KBM-7 (cell line): ENCODE results near the gene DYNLRB1.
"Not testable (repeated sequence)": the region's sequence is repeated elsewhere in the genome, so short reads cannot be mapped to it uniquely, and the experiment has no call there.

Source experiments
- DNase-seq: peaks from one replicate; pipeline ENCODE4 v3.0.0-alpha.2; 2015
- in situ Hi-C: fragments of 300-500 bp; cut with MboI; formaldehyde crosslinking; loops from 2 replicates; pipeline ENCODE4 v1.14.3; 2020; ENCODE audit warnings: low sequenced_read_pairs, low pct_unique_long_range_greater_than_20kb, mixed read lengths

The DYNLRB1 gene

DNA sequence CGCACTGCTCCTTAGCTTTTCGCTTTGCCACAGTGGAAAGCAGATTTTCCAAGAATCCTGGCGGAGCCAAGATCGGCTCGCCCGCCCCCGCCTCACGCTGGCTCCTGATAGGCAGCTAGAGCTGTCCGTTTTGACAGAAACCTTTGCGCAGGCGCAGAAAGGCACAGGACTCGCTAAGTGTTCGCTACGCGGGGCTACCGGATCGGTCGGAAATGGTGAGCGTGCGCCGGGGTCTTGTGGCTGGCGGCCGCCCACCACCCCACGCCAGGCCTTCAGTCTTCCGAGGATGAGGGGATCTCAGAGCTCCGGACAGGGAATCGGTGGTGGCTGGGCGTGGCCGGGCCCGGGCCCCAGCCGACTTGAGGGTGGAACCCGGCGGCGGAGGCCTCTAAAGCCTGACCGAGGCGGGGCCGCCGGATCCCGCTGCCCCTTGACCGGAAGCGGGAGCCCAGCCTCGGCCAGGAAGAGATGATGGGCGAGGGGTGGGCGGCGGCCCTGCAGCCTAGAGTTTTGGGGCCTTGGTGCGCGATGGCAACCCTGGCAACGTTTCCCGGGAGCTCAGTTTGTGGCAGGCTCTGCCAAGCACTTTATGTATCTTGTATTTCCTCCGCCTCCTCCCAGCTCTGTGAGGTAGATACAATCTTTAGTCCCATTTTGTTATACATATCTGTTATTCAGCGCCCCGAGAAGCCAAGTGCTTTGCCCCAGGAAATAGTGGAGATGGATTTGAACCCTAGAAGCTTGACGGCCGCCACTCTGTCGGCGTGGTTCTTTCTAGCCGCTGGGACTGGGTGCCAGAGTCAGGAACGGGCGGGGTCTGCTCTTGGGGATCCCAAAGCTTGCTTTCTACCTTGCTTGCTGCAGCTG, at the start of gene DYNLRB1:
TSS of gene DYNLRB1 (plus strand) at position 176 of the 867 bp plus-strand sequence. CDS start at position 213, 37 bp downstream.
- in situ Hi-C loops, result loop anchor here (25.0 kb wide), 1 partner anchor 204 kb away; the partner anchor contains the start of gene AHCY
- peak; percentile 90 for DNase-seq

DNA sequence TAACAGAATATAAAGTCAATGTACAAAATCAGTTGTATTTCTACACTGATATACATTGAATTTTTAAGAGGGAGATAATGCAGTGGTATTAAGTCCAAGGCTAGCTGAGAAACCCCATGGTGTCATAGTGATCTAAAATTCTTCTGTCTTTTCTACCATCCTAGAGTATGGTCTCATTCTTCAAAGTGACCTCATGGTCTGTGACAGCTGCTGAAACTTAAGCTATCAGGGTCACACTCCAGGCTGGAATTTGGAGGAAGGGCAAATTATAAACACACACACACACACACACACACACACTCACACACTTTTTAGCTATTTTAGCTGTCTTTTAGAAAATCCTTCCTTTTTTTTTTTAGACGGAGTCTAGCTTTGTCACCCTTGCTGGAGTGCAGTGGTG, 47.3 kb upstream of the DYNLRB1 start:
- no peak for DNase-seq
- in situ Hi-C loops, result no loop called here

DNA sequence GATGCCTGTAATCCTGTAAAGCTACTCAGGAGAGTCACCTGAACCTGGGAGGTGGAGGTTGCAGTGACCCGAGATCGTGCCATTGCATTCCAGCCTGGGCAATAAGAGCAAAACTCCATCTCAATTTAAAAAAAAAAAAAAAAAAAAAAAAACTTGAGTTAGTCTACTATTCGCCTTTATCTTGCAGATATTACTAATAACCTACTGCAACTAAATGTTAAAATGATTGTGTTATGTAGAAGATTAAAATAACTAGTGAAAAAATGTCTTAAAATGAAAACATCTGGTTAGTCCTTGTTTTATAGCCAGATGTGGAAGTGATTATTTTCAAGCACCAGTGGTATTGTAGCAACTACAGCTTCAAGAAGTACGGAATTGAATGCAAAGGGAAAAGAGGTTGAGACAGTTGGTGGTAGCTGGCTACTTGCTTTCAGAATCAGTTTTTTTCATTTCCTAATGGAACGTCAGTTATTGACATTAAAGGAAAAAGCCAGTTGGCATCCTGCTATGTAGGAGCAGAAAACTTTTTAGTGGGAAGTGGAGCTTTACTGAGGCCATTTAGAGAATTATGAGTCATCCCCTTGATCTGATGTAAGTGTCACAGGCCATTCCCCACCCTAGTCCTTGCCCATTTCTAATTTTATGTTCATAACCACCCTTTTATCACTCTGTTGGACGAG, 43.8 kb upstream of the DYNLRB1 start:
- no peak for DNase-seq
- in situ Hi-C loops, result no loop called here

DNA sequence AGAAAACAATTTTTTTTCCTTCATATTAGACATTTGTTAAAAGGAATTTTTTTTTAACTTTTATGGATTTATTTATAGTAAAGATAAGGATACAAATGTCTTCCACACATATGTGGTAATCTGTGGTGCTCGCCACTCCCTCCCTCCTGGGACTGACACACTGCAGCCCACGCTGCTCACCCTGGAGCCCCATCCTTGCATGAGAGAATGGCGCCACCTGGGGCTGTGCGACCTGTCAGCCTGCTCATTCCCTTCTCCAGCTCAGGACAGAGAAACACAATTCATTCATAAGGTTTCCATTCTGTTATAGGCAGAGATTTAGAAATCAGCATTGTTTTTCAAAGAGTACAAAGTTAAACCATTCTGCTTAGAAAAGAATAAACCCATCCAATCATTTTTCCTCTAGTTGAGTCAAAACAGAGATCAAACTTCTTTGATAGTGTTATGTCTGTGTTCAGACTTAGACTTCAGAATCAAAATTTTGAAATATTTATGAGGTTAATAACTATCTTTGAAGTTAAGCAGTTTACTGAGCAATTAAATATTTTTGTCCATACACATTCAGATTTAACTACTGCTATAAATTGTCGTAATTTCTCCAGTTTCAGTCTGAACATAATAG, 42.8 kb upstream of the DYNLRB1 start:
- in situ Hi-C loops, result no loop called here
- DNase-seq, result peak; percentile 53

DNA sequence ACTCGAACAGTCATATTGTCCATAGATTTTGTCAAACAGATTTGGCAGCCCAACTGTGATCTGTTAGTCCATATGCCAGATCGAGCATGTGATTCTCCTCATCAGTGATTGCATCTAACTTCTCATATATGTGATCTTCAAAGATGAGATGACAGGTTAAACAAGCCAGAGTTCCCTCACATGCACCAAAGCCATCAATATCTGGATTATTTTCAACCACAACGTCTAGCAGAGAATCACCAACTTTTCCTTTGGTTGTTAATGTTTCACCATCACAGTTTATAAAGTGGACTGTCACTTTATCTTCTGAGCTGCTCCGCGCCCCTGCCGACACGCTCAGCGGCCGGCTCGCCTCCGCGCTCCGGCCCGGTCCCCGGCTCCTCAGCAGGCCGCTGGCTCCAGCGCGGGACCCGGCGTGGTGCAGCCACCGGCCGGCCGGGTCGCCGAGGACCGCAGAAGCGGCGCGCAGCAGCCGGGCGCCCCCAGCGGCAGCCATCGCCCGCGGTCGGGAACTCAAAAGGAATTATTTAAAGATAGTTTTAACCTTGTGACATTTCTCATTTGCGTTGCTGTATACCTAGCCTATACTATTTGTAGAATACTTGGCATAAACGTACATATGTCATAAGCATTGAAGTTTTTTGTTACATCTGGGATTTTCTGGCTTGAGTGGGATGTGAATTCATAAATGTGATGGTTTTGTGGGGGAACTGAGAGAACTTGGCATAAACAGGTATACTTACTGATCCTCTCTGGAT, 40.1 kb upstream of the DYNLRB1 start:
- DNase-seq, result peak; percentile 44
- in situ Hi-C loops, result no loop called here

DNA sequence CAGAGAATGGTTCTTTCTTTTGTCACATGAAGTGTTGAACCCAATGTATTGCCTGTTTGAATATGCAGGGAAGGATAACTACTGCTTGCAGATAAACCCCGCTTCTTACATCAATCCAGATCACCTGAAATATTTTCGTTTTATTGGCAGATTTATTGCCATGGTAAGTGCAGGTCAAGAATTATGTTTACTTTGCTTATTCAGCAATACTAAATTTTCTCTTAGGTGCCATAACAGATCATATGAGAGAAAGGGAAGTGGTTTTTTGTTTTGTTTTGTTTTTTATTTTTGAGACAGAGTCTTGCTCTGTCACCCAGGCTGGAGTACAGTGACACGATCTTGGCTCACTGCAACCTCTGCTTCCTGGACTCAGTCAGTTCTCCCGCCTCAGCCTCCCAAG, 36.6 kb upstream of the DYNLRB1 start:
- no peak for DNase-seq

DNA sequence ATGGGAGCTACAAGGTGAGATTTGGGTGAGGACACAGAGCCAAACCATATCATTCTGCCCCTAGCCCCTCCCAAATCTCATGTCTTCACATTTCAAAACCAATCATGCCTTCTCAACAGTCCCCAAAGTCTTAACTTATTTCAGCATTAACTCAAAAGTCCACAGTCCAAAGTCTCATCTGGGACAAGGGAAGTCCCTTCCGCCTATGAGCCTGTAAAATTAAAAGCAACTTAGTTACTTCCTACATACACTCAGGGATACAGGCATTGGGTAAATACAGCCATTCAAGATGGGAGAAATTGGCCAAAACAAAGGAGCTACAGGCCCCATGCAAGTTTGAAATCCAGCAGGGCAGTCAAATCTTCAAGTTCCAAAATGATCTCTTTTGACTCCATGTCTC, 34.1 kb upstream of the DYNLRB1 start:
- in situ Hi-C loops, DNase-seq: not testable (repeated sequence)

More for the DNA sequence above, 36.6 kb upstream of the DYNLRB1 start:
- in situ Hi-C loops, result no loop called here

DNA sequence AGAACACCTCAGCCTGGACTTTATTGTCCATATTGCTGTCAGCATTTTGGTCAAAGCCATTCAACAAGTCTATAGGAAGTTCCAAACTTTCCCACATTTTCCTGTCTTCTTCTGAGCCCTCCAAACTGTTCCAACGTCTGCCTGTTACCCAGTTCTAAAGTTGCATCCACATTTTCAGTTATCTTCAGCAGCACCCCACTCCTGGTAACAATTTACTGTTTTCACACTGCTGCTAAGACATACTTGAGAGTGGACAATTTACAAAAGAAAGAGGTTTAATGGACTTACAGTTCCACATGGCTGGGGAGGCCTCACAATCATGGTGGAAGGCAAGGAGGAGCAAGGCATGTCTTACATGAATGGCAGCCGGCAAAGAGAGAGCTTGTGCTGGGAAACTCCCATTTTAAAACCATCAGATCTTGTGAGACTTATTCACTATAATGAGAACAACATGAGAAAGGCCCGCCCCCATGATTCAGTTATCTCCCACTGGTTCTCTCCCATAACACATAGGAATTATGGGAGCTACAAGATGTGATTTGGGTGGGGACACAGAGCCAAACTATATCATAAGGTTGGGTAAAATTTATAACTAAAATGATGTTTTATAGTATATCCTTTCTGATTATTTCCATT, 32.5 kb upstream of the DYNLRB1 start:
- in situ Hi-C loops, DNase-seq: not testable (repeated sequence)

DNA sequence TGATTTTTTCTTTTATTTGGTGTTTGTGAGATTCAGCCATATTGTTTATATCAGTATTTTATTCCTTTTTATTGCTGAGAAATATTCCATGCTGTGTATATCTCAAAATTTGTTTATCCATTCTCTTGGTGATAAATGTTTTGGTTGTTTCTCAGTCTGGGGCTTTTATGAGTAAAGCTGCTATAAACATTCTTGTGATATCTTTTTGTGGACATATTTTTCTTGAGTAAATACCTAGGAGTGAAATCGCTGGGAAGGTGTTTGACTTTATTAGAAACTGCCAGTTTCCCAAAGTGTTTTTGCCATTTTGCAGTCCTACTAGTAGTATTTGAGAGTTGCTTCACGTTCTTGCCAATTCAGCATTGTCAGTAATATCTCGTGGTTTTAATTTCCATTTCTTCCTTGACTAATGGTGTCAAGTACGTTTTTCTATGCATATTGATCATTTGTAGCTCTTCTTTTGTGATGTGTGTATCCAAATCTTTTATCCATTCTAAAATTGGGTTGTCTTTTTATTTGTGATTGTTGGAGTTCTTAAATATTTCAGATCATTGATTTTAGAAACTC, 31.1 kb upstream of the DYNLRB1 start:
- in situ Hi-C loops, result no loop called here
- DNase-seq, result no peak

DNA sequence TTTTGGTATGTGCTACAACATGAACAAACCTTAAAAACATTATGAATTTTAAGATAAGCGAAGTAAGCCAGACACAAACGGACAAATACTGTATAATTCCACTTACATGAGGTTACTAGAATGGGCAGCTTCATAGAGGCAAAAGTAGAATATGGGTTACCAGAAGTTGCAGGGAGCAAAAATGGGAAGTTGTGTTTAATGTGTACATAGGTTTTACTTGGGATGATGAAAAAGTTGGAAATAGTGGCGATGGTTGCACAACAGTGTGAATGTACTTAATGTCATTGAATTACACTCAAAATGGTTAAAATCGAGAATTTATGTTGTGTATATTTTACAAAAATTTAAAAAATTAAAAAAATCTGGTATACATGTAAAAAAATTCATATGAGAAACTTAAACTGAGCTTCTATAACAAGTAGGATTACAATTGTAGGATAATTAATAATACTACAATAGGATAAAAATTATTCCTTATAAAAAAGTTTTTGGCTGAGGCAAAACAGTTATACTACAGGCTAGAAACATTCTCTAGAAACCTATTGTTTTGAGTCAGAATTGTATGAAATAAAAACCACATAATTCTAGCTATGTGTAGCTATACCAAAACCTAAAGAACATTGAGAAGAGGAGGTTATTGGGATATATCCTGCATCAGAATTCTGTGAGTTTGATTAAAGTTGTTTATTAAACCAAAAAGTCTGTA, 24.8 kb upstream of the DYNLRB1 start:
- DNase-seq, result no peak
- in situ Hi-C loops, result no loop called here

DNA sequence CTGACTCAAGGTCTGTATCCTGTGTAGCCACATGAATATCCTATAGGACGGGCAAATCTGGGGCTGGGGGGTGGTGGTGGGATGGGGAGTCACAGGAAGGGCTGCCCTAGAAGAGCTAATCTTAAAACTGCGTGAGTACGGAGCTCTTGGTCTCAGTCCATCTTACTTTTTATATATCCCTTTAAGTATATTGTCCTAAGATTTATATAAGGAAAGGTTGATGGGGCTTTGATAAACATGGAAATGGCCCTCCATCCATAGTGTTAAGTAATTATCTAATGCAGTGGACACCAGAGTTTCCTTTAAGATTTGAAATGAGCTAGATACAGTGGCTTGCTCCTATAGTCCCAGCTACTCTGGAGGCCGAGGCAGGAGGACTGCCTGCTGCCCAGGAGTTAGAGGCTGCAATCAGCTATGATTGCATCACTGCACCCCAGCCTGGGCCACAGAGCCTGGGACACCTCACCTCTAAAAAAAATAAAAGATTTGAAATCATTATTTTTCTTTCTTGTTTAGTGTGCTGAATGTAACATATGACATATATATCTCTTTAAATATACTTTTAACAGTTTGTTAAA, 24.2 kb upstream of the DYNLRB1 start:
- in situ Hi-C loops, result no loop called here
- no peak for DNase-seq

DNA sequence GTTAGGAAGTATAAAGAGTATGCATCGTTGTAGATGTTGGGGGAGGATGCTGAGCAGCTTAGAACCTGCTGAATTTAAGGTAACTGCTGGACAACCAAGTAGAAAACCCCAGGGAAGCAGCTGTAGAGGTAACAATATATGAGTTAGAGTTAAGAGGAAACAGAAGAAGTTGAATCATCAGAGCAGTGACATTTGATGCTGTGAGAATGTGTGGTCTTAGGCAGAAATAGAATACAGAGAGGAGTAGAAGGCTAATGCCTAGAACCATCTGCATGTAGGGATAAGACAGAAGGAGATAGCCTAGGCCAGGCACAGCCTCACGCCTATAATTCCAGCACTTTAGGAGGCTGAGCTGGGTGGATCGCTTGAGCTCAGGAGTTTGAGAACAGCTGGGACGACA, 22.6 kb upstream of the DYNLRB1 start:
- no peak for DNase-seq
- in situ Hi-C loops, result no loop called here

DNA sequence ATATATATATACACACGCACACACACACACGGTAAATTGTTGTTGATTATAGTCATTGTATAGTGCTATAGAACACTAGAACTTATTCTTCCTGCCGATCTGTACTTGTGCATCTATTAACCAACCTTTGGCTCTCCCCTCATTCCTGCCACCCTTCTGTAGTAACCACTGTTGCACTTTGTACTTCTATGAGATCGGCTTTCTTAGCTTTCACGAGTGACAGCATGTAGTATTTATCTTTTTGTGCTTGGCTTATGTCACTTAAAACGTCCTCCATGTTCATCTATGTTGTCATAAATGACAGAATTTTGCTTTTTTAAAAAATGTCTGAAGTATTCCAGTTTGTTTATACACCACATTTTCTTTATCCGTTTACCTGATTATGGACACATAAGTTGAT, 20.9 kb upstream of the DYNLRB1 start:
- DNase-seq, result no peak
- in situ Hi-C loops, result no loop called here

DNA sequence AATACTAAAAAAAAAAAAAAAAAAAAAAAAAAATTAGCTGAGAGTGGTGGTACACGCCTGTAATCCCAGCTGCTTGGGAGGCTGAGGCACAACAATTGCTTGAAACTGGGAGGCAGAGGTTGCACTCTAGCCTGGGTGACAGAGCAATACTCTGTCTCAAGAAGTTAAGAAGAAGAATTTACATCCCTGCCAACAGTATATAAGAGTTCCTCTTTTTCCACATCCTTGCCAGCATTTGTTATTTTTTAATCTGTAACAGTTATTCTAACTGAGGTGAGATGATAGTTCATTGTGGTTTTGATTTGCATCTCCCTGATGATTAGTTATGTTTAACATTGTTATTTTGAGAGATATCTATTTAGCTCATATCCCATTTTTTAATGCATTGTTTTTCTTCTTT, 20.3 kb upstream of the DYNLRB1 start:
- DNase-seq, result peak; percentile 36

DNA sequence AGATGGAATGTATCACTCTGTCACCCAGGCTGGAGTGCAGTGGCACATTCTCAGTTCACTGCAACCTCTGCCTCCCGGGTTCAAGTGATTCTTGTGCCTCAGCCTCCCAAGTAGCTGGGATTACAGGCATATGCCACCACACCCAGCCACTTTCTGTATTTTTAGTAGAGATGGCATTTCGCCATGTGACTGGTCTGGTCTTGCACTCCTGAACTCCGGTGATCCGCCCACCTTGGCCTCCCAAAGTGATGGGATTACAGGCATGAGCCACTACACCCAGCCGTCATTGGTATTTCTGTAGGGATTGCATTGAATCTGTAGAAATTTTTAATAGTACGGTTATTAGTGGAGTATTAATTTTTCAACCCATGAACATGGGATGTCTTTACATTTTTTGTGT, 18.6 kb upstream of the DYNLRB1 start:
- DNase-seq, in situ Hi-C loops: not testable (repeated sequence)

More for the DNA sequence above, 20.3 kb upstream of the DYNLRB1 start:
- in situ Hi-C loops, result no loop called here

DNA sequence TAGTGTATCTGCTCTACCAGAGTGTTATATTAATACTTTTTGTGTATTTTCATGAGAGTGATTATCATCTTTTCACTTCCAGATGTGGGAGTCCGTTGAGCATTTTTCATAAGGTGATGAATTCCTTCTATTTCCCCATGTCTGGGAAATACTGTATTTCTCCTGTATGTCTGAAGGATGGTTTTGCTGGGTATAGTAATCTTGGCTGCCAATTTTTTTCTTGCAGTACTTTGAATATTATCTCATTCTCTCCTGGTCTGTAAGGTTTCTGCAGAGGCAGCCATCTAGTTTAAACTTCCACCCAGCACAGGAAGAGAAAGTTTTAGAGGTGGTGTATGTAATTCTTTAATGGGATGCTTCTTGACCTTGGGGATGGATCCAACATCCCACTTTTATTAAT, 15.4 kb upstream of the DYNLRB1 start:
- in situ Hi-C loops, result loop anchor here (25.0 kb wide), 1 partner anchor 189 kb away; the partner anchor contains the start of gene AHCY
- DNase-seq, result no peak

DNA sequence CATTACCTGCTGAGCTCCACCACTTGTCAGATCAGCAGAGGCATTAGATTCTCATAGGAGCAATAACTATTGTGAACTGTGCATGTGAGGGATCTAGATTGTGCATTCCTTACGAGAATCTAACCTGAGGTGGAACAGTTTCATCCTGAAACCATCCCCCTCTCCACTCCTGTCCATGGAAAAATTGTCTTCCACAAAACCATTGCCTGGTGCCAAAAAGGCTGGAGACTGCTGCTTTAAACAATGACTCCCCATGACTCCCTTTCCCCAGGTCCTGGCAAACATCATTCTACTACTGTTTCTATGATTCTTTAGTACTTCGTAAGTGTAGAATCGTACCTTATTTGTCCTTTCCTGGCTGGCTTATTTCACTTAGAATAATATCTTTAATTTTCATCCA, 9.7 kb upstream of the DYNLRB1 start:
- no peak for DNase-seq
- in situ Hi-C loops, result loop anchor here (25.0 kb wide), 1 partner anchor 194 kb away; the partner anchor contains the start of gene AHCY
